ENCODE data around the gene ELMO2.

Gene ELMO2

DNA sequence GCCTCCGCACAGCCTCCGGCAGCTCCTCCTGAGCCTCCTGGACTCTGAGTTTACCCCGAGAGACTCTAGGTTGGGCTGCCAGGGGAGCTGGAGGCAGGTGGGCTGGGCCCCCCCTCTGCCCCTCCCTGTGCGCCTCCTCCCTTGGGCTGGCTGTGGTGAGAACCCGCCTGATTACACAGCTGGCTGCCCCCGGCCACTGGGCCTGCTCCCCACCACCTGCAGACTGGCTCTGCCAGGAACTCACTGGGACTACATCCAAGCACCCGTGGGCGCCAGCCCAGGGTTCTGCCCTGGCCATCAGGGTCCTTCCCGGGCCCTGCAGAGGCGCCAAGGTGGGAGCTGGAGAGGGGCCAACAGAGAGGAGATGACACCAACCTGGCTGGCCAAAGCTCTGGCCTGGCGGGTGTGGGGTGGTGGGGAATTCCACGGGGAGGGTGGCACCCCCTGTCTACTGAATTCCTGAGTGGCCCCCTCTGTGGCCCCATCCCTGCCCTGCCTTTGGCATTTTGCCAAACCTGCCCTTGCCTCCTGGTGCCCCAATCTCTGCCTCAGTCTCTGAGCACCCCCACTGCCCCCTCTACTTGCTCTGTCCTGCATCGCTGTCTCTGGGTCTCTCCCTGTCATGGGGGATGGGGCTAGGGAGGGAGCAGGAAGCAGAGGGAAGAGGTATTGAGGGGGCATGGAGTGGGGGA, 76.2 kb downstream of the ELMO2 start:
- H3K4me3 ChIP-seq (ENCODE audit: control insufficient read depth in 1 of 7, extremely low read depth in 1 of 7, insufficient read depth in 4 of 7, low read depth in 2 of 7, low read length in 6 of 7), result no peak overlapping the region
- DNase-seq, result peak in 1 of 3 donors; percentile 40
- no peaks in the 10 kb centered on the region for H3K9me3 ChIP-seq (ENCODE audit: control extremely low read depth in 1 of 5, control insufficient read depth in 4 of 5, insufficient read depth in 2 of 5, low read depth in 1 of 5, low read length in 4 of 5)
- 70% methylated on average over 8 of the region's 13 CpGs for WGBS (ENCODE audit: insufficient coverage)
- H3K36me3 ChIP-seq (ENCODE audit: control insufficient read depth in 4 of 4, insufficient read depth in 4 of 4, low read length in 3 of 4), result no peaks in the 10 kb centered on the region
- ChIA-PET CTCF (interaction anchor here (0.6 to 1.3 kb wide), 2 partner anchors 138 to 198 kb away, joined by 3 to 4 read pairs; no protein-coding TSS in a partner anchor), POLR2A (no interaction called here)
- H3K27ac ChIP-seq (ENCODE audit: insufficient read depth in 1 of 2, low read depth in 1 of 2, low read length in 2 of 2, poor library complexity in 1 of 2, severe bottlenecking in 2 of 2), result no peak overlapping the region
- H3K4me1 ChIP-seq (ENCODE audit: control extremely low read depth in 1 of 4, control insufficient read depth in 4 of 4, insufficient read depth in 4 of 4, low read length in 3 of 4), result peaks cover 0 to 9% (median 4%) of the 10 kb centered on the region in 4 experiments
- H3K27me3 ChIP-seq (replicated peaks in 2 of 5; ENCODE audit: control insufficient read depth in 4 of 5, insufficient read depth in 5 of 5, low read length in 4 of 5), result peaks cover 0 to 22% (median 0%) of the 10 kb centered on the region in 5 experiments

DNA sequence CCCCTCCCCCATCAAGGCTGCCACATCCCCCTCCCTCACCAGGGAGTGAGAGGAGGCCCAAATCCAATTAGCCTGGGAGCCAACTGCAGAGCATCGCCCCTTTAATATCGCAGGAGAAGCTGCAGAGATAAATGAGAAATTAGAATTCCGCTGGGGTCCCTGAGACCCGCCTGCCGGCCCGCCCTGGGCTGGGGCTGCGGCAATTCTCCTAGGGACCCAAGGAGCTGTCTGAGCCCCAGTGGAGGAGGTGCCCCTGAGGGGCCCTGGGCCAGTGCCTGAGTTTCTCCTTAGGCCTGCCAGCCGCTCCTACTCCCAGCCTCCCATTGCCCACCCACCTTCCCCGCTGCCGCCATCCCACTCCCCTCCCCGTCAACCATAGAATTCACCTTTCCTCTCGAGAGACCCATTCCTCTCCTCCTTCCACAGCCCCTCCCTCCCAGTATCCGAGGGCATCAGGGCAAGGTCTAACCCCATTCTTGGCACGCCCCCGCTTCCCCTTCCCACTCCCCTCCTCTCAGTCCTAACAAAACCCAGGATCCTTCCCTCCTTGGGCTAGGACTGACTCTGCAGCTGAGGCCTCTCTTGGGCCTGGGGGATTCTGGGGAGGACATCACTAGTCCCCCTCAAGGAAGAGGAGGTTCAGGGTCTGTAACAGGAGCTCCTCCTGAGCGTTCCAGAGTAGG, 78.1 kb downstream of the ELMO2 start:
- ChIA-PET POLR2A (no interaction called here), CTCF (interaction anchor here (1.5 kb wide), 1 partner anchor 16 kb away, joined by 3 read pairs; no protein-coding TSS in a partner anchor)
- Histone ChIP-seq H3K9me3 (ENCODE audit: control extremely low read depth in 1 of 5, control insufficient read depth in 4 of 5, insufficient read depth in 2 of 5, low read depth in 1 of 5, low read length in 4 of 5) (no peaks in the 10 kb centered on the region), H3K27ac (ENCODE audit: insufficient read depth in 1 of 2, low read depth in 1 of 2, low read length in 2 of 2, poor library complexity in 1 of 2, severe bottlenecking in 2 of 2) (no peak overlapping the region), H3K4me3 (ENCODE audit: control insufficient read depth in 1 of 7, extremely low read depth in 1 of 7, insufficient read depth in 4 of 7, low read depth in 2 of 7, low read length in 6 of 7) (no peak overlapping the region), H3K36me3 (ENCODE audit: control insufficient read depth in 4 of 4, insufficient read depth in 4 of 4, low read length in 3 of 4) (no peaks in the 10 kb centered on the region), H3K4me1 (ENCODE audit: control extremely low read depth in 1 of 4, control insufficient read depth in 4 of 4, insufficient read depth in 4 of 4, low read length in 3 of 4) (peaks cover 0 to 6% (median 0%) of the 10 kb centered on the region in 4 experiments), H3K27me3 (replicated peaks in 2 of 5; ENCODE audit: control insufficient read depth in 4 of 5, insufficient read depth in 5 of 5, low read length in 4 of 5) (peaks cover 0 to 14% (median 2%) of the 10 kb centered on the region in 5 experiments)
- DNase-seq, result no peak
- 95% methylated on average over 13 of the region's 16 CpGs for WGBS (ENCODE audit: insufficient coverage)

DNA sequence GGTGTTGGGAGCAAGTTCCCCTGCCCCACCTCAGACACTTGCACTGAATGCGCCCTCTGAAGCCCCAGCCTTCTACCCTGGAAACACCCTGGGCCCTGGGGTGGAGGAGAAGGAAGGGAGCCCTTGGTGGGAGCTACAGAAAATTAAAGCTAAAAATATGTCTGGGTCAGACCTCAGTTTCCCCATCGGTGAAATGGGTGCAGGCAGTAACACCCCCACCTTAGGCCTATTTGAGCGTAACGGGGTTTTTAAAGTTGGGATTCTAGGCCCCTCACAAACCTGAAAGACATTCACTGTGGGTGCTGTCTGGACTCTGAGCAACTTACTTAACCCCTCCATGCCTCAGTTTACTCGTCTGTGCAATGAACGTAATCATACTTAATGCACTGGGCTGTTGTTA, 78.9 kb downstream of the ELMO2 start:
- no peak for DNase-seq
- CTCF ChIA-PET, result interaction anchor here (0.9 to 2.2 kb wide), 3 partner anchors 12 to 21 kb away, joined by 3 to 10 read pairs (median 3); no protein-coding TSS in a partner anchor
- WGBS (ENCODE audit: insufficient coverage), result 98% methylated on average over 4 of the region's 6 CpGs
- H3K9me3 ChIP-seq (ENCODE audit: control extremely low read depth in 1 of 5, control insufficient read depth in 4 of 5, insufficient read depth in 2 of 5, low read depth in 1 of 5, low read length in 4 of 5), result no peaks in the 10 kb centered on the region
- H3K27me3 ChIP-seq (replicated peaks in 2 of 5; ENCODE audit: control insufficient read depth in 4 of 5, insufficient read depth in 5 of 5, low read length in 4 of 5), result peaks cover 0 to 15% (median 2%) of the 10 kb centered on the region in 5 experiments
- no peaks in the 10 kb centered on the region for H3K36me3 ChIP-seq (ENCODE audit: control insufficient read depth in 4 of 4, insufficient read depth in 4 of 4, low read length in 3 of 4)
- H3K4me1 ChIP-seq (ENCODE audit: control extremely low read depth in 1 of 4, control insufficient read depth in 4 of 4, insufficient read depth in 4 of 4, low read length in 3 of 4), result peaks cover 0 to 6% (median 0%) of the 10 kb centered on the region in 4 experiments
- no peak overlapping the region for H3K27ac ChIP-seq (ENCODE audit: insufficient read depth in 1 of 2, low read depth in 1 of 2, low read length in 2 of 2, poor library complexity in 1 of 2, severe bottlenecking in 2 of 2)
- POLR2A ChIA-PET, result no interaction called here
- no peak overlapping the region for H3K4me3 ChIP-seq (ENCODE audit: control insufficient read depth in 1 of 7, extremely low read depth in 1 of 7, insufficient read depth in 4 of 7, low read depth in 2 of 7, low read length in 6 of 7)

DNA sequence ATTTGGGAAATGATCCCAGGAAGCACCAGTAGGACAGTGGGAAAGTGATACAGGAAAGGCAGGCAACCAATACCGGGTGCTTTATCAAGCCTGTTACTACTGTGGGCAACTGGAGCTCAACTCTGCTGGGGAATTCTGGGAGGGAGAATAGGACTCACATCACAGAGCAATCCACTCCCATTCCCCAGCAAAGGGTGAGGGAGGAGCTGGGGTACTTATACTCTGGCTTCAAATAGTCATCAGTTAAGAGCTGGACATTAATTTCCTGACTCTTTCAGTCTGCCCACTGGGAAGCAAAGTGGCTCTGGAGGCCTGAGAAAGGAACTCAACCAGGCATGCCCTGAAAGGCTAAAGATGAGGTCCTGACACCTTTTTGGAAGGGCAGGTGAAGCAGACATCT, 80.6 kb downstream of the ELMO2 start:
- POLR2A ChIA-PET, result no interaction called here
- Histone ChIP-seq H3K9me3 (ENCODE audit: control extremely low read depth in 1 of 5, control insufficient read depth in 4 of 5, insufficient read depth in 2 of 5, low read depth in 1 of 5, low read length in 4 of 5) (no peaks in the 10 kb centered on the region), H3K27ac (ENCODE audit: insufficient read depth in 1 of 2, low read depth in 1 of 2, low read length in 2 of 2, poor library complexity in 1 of 2, severe bottlenecking in 2 of 2) (no peak overlapping the region), H3K27me3 (replicated peaks in 2 of 5; ENCODE audit: control insufficient read depth in 4 of 5, insufficient read depth in 5 of 5, low read length in 4 of 5) (peaks cover 0 to 15% (median 4%) of the 10 kb centered on the region in 5 experiments), H3K36me3 (ENCODE audit: control insufficient read depth in 4 of 4, insufficient read depth in 4 of 4, low read length in 3 of 4) (no peaks in the 10 kb centered on the region), H3K4me1 (ENCODE audit: control extremely low read depth in 1 of 4, control insufficient read depth in 4 of 4, insufficient read depth in 4 of 4, low read length in 3 of 4) (peaks cover 0 to 6% (median 0%) of the 10 kb centered on the region in 4 experiments), H3K4me3 (ENCODE audit: control insufficient read depth in 1 of 7, extremely low read depth in 1 of 7, insufficient read depth in 4 of 7, low read depth in 2 of 7, low read length in 6 of 7) (no peak overlapping the region)
- WGBS (ENCODE audit: insufficient coverage), result 60% methylated on average over 1 of the region's 1 CpG
- CTCF ChIA-PET, result interaction anchor here (1.0 to 3.6 kb wide), 6 partner anchors 12 to 327 kb away, joined by 3 to 15 read pairs (median 6); no protein-coding TSS in a partner anchor
- DNase-seq, result no peak

DNA sequence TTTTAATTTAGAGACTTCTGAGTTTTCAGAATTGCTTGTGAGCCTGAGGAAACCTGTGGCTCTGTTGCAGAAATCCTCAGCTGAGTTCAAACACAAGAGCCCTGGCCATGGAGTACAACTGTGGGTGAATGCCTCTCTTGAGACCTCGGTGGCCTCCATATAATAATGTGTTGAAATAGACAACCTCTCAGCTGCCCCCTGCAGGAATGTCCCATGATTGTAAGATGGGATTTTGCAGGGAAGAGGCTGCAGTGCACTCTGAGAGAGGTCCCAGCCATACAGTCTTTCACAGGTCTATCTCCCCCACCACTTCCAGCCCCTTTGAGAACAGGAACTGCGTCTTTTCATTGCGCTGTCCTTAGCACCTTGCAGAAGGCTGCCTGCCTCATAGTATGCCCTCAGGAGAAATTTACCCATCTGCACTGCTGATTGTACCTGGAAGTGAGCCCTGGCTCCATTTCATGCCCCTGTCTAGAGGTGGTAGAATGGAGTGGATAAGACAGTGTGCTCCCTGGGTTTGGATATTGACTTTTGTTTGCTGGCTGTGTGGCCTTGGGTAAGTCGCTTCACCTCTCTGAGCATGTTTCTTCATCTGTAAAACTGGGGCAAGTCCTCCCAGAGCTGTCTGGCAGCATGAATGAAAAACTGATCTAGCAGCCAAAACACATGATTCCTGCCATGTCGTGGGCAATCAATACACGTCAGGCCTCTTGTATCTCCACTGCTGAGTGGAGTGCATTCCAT, 81.3 kb downstream of the ELMO2 start:
- Histone ChIP-seq H3K27ac (ENCODE audit: insufficient read depth in 1 of 2, low read depth in 1 of 2, low read length in 2 of 2, poor library complexity in 1 of 2, severe bottlenecking in 2 of 2) (no peak overlapping the region), H3K9me3 (ENCODE audit: control extremely low read depth in 1 of 5, control insufficient read depth in 4 of 5, insufficient read depth in 2 of 5, low read depth in 1 of 5, low read length in 4 of 5) (no peaks in the 10 kb centered on the region), H3K4me1 (ENCODE audit: control extremely low read depth in 1 of 4, control insufficient read depth in 4 of 4, insufficient read depth in 4 of 4, low read length in 3 of 4) (peaks cover 0 to 1% (median 0%) of the 10 kb centered on the region in 4 experiments), H3K27me3 (replicated peaks in 2 of 5; ENCODE audit: control insufficient read depth in 4 of 5, insufficient read depth in 5 of 5, low read length in 4 of 5) (peaks cover 0 to 17% (median 4%) of the 10 kb centered on the region in 5 experiments), H3K36me3 (ENCODE audit: control insufficient read depth in 4 of 4, insufficient read depth in 4 of 4, low read length in 3 of 4) (no peaks in the 10 kb centered on the region), H3K4me3 (ENCODE audit: control insufficient read depth in 1 of 7, extremely low read depth in 1 of 7, insufficient read depth in 4 of 7, low read depth in 2 of 7, low read length in 6 of 7) (no peak overlapping the region)
- peak; percentile 43 to 62 (median 58) for DNase-seq
- ChIA-PET POLR2A (no interaction called here), CTCF (interaction anchor here (0.7 to 3.6 kb wide), 5 partner anchors 12 to 328 kb away, joined by 3 to 15 read pairs (median 8); no protein-coding TSS in a partner anchor)
- WGBS (ENCODE audit: insufficient coverage), result 89% methylated on average over 3 of the region's 6 CpGs

DNA sequence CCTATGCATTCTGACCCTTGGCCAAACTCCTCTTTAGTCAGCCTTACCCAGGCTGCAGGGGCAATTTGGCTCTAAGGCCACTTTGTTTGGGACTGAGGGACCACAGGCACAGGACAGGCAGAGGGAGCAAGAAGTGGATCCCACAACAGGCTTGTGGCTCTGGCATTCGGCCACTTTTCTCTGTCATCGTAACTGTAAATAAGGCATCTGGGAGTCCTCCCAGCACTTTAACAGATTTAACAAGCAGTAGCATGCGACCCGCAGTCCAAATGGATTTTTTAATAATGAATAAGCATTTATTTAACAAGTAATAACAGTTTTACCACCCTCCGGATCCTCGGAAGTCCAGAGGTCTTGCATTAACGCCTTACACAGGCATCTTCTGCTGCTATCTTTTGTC, 82.0 kb downstream of the ELMO2 start:
- no peak for DNase-seq
- H3K27me3 ChIP-seq (replicated peaks in 2 of 5; ENCODE audit: control insufficient read depth in 4 of 5, insufficient read depth in 5 of 5, low read length in 4 of 5), result peaks cover 0 to 21% (median 5%) of the 10 kb centered on the region in 5 experiments
- H3K36me3 ChIP-seq (ENCODE audit: control insufficient read depth in 4 of 4, insufficient read depth in 4 of 4, low read length in 3 of 4), result no peaks in the 10 kb centered on the region
- POLR2A ChIA-PET, result no interaction called here
- CTCF ChIA-PET, result interaction anchor here (0.7 to 3.6 kb wide), 3 partner anchors 11 to 138 kb away, joined by 3 to 15 read pairs (median 8); no protein-coding TSS in a partner anchor
- H3K27ac ChIP-seq (ENCODE audit: insufficient read depth in 1 of 2, low read depth in 1 of 2, low read length in 2 of 2, poor library complexity in 1 of 2, severe bottlenecking in 2 of 2), result no peak overlapping the region
- no peaks in the 10 kb centered on the region for H3K4me1 ChIP-seq (ENCODE audit: control extremely low read depth in 1 of 4, control insufficient read depth in 4 of 4, insufficient read depth in 4 of 4, low read length in 3 of 4)
- no CpG with 5 or more reads among the region's 7 CpGs for WGBS (ENCODE audit: insufficient coverage)
- no peaks in the 10 kb centered on the region for H3K9me3 ChIP-seq (ENCODE audit: control extremely low read depth in 1 of 5, control insufficient read depth in 4 of 5, insufficient read depth in 2 of 5, low read depth in 1 of 5, low read length in 4 of 5)
- H3K4me3 ChIP-seq (ENCODE audit: control insufficient read depth in 1 of 7, extremely low read depth in 1 of 7, insufficient read depth in 4 of 7, low read depth in 2 of 7, low read length in 6 of 7), result no peak overlapping the region

Data from common myeloid progenitor, CD34-positive (primary cell).